HCT116 (cell line): ENCODE measurements around the gene ATP8A1. TPM values are rescaled to one million over a fixed set of nuclear protein-coding genes. Genes with fewer than 3 reads are reported as not detected.

ENCODE experiments used
- ATAC-seq: fragments of 200-7000 bp; cut with Tn5 transposase; 2 replicates; pipeline ENCODE4 v1.9.1; 2020; ENCODE audit warnings: mild to moderate bottlenecking, moderate library complexity
- BruUV-seq: library from RNA; stranded (reverse); fragments of 400-500 nt; replicated peaks from 2 replicates; lab custom pipeline; 2021; lab: Mats Ljungman, UMichigan
- CTCF ChIA-PET: fragments of 300-600 bp; sonication (Branson Sonifier 250); formaldehyde crosslinking; loops from one replicate; lab custom pipeline; 2021; ENCODE audit warnings: antibody characterized with exemption; lab: Charles Lee
- POLR2A ChIA-PET: fragments of 300-600, 350-600 bp; sonication (Branson Sonifier 250); formaldehyde crosslinking; loops from one replicate; lab custom pipeline; 2021; ENCODE audit warnings: antibody characterized with exemption; lab: Charles Lee
- RAD21 ChIA-PET, 2 experiments: fragments of 300-600 bp; sonication (Branson Sonifier 250); formaldehyde crosslinking; loops; one replicate each; lab custom pipeline; 2023; ENCODE audit warnings: low total read pairs in 2 of 2; ENCODE audit not compliant: uncharacterized antibody in 2 of 2, unreplicated experiment in 2 of 2, low non-redundant PET in 1 of 2; lab: Charles Lee
- DNase-seq: peaks from one replicate; pipeline ENCODE4 v3.0.0-alpha.2; 2010; ENCODE audit warnings: low read depth, low spot score
- H2AFZ ChIP-seq: fragments of 200-600 bp; shearing (Covaris generic), sonication (generic); 2 replicates; pipeline ENCODE4 v1.6.1; 2017; ENCODE audit warnings: low read depth, mixed run types, mixed read lengths, antibody characterized with exemption, low read length; ENCODE audit not compliant: poor library complexity, severe bottlenecking
- H3K27ac ChIP-seq: 2 replicates; pipeline ENCODE4 v1.5.1; 2012; ENCODE audit warnings: low read depth, low read length
- H3K27me3 ChIP-seq: fragments of 200-600 bp; sonication (generic); 2 replicates; pipeline ENCODE4 v1.6.1; 2016; ENCODE audit warnings: mixed run types, low read length, mixed read lengths; ENCODE audit not compliant: insufficient read depth
- H3K36me3 ChIP-seq, 2 experiments: fragments of 200-500 bp in 1 of 2; fragments of 200-600 bp in 1 of 2; sonication (Bioruptor generic) in 1 of 2; sonication (generic) in 1 of 2; 2 replicates each; pipeline versions ENCODE4 v1.5.1 to v1.6.1; 2014 to 2016; ENCODE audit warnings: low read length in 2 of 2, inconsistent platforms in 1 of 2, mixed read lengths in 1 of 2, mixed run types in 1 of 2; ENCODE audit not compliant: insufficient read depth in 2 of 2, control insufficient read depth in 1 of 2
- H3K4me1 ChIP-seq, 2 experiments: fragments of 200-600 bp in 1 of 2; sonication (generic) in 1 of 2; 2 replicates each; pipeline versions ENCODE4 v1.5.1 to v1.6.1; 2012 to 2017; ENCODE audit warnings: low read length in 2 of 2, inconsistent platforms in 1 of 2, mild to moderate bottlenecking in 1 of 2, mixed read lengths in 1 of 2, mixed run types in 1 of 2, moderate library complexity in 1 of 2; ENCODE audit not compliant: insufficient read depth in 2 of 2, control insufficient read depth in 1 of 2
- H3K4me2 ChIP-seq: fragments of 200-600 bp; sonication (generic); 2 replicates; pipeline ENCODE4 v1.6.1; 2017; ENCODE audit warnings: mixed run types, low read length, mixed read lengths
- H3K4me3 ChIP-seq, 2 experiments: fragments of 200-600 bp in 1 of 2; sonication (generic) in 1 of 2; replicated peaks in 1 of 2; 2 replicates each; pipeline ENCODE4 v1.5.1; 2011 to 2016; ENCODE audit warnings: low read length in 2 of 2, control low read depth in 1 of 2, low read depth in 1 of 2, mild to moderate bottlenecking in 1 of 2, mixed read lengths in 1 of 2, mixed run types in 1 of 2
- H3K79me2 ChIP-seq: fragments of 200-600 bp; sonication (generic); 2 replicates; pipeline ENCODE4 v1.6.1; 2017; ENCODE audit warnings: mild to moderate bottlenecking, mixed run types, low read length, moderate library complexity, mixed read lengths; ENCODE audit not compliant: insufficient read depth
- H3K9ac ChIP-seq: fragments of 200-600 bp; sonication (generic); 2 replicates; pipeline ENCODE4 v1.6.1; 2016; ENCODE audit warnings: low read length, mixed read lengths
- H3K9me2 ChIP-seq: fragments of 200-600 bp; sonication (generic), shearing (Covaris generic); 2 replicates; pipeline ENCODE4 v1.6.1; 2017; ENCODE audit warnings: mixed run types, mild to moderate bottlenecking, moderate library complexity; ENCODE audit not compliant: insufficient read depth
- H3K9me3 ChIP-seq, 2 experiments: fragments of 200-500 bp in 1 of 2; fragments of 200-600 bp in 1 of 2; sonication (Bioruptor generic) in 1 of 2; sonication (generic) in 1 of 2; 2 replicates each; pipeline ENCODE4 v1.6.1; 2014 to 2017; ENCODE audit warnings: low read length in 2 of 2, mixed read lengths in 2 of 2, inconsistent platforms in 1 of 2, low read depth in 1 of 2, mild to moderate bottlenecking in 1 of 2, mixed run types in 1 of 2, moderate library complexity in 1 of 2; ENCODE audit not compliant: control insufficient read depth in 1 of 2, insufficient read depth in 1 of 2
- H4K20me1 ChIP-seq: fragments of 200-600 bp; sonication (generic), shearing (Covaris generic); 2 replicates; pipeline ENCODE4 v1.6.1; 2017; ENCODE audit warnings: mixed run types, mild to moderate bottlenecking, moderate library complexity; ENCODE audit not compliant: insufficient read depth
- CBX3 ChIP-seq: IDR thresholded peaks from 2 replicates; pipeline ENCODE4 v1.6.1; 2012; ENCODE audit warnings: low read depth
- CTCF ChIP-seq, 3 experiments: fragments of 200-600 bp in 1 of 3; sonication (generic) in 1 of 3; IDR thresholded peaks in 2 of 3; conservative IDR thresholded peaks in 1 of 3; 2 replicates each; pipeline ENCODE4 v1.5.1; 2012 to 2017; ENCODE audit warnings: low read depth in 2 of 3, low read length in 2 of 3, antibody characterized with exemption in 1 of 3, borderline replicate concordance in 1 of 3, control low read depth in 1 of 3, mild to moderate bottlenecking in 1 of 3, mixed read lengths in 1 of 3, mixed run types in 1 of 3, moderate library complexity in 1 of 3; ENCODE audit not compliant: insufficient read depth in 1 of 3
- EGR1 ChIP-seq: IDR thresholded peaks from 2 replicates; pipeline ENCODE4 v1.6.1; 2012; ENCODE audit warnings: low read depth
- ELF1 ChIP-seq: IDR thresholded peaks from 2 replicates; pipeline ENCODE4 v1.6.1; 2012; ENCODE audit warnings: low read depth, borderline replicate concordance
- EZH2phosphoT487 ChIP-seq: fragments of 200-600 bp; IDR thresholded peaks from 2 replicates; pipeline ENCODE4 v1.6.1; 2018; ENCODE audit warnings: antibody characterized with exemption, borderline replicate concordance
- FOSL1 ChIP-seq: IDR thresholded peaks from 2 replicates; pipeline ENCODE4 v1.6.1; 2012; ENCODE audit warnings: low read depth
- JUND ChIP-seq: IDR thresholded peaks from 2 replicates; pipeline ENCODE4 v1.6.1; 2012
- POLR2A ChIP-seq: IDR thresholded peaks from 2 replicates; pipeline ENCODE4 v1.7.0; 2011; ENCODE audit warnings: borderline replicate concordance; ENCODE audit not compliant: insufficient read depth, insufficient read length; ENCODE audit errors: extremely low read depth
- POLR2AphosphoS5 ChIP-seq: IDR thresholded peaks from 2 replicates; pipeline ENCODE4 v1.6.1; 2011; ENCODE audit warnings: mild to moderate bottlenecking, low read depth, low read length, moderate library complexity
- RAD21 ChIP-seq: IDR thresholded peaks from 2 replicates; pipeline ENCODE4 v1.6.1; 2012; ENCODE audit warnings: low read depth, mild to moderate bottlenecking
- SIN3A ChIP-seq: IDR thresholded peaks from 2 replicates; pipeline ENCODE4 v1.6.1; 2012; ENCODE audit warnings: low read depth
- SP1 ChIP-seq: IDR thresholded peaks from 2 replicates; pipeline ENCODE4 v1.6.1; 2012; ENCODE audit warnings: low read depth
- TCF7L2 ChIP-seq: IDR thresholded peaks from 2 replicates; pipeline ENCODE4 v1.7.0; 2011; ENCODE audit warnings: borderline replicate concordance, inconsistent platforms; ENCODE audit not compliant: insufficient read depth, insufficient read length; ENCODE audit errors: extremely low read depth
- ZNF274 ChIP-seq: fragments of 200-500 bp; sonication (Bioruptor generic); IDR thresholded peaks from 2 replicates; pipeline ENCODE4 v1.6.1; 2014; ENCODE audit warnings: mild to moderate bottlenecking, low read depth, low read length, inconsistent platforms
- intact Hi-C: fragments of 100-400 bp; cut with micrococcal nuclease; formaldehyde crosslinking; loops from 2 replicates; pipeline ENCODE4 v1.10.0; 2022
- total RNA-seq: library from RNA; stranded (reverse); gene quantifications from one replicate; pipeline ENCODE4 v1.2.1, GENCODE V29; 2021; ENCODE audit not compliant: unreplicated experiment
- TF ChIP-seq, protein P1 (sequence below): IDR thresholded peaks from 2 replicates; pipeline ENCODE4 v1.6.1; 2012

Gene ATP8A1
- total RNA-seq, 1 experiment from 2014 or later = 1.9 TPM

DNA sequence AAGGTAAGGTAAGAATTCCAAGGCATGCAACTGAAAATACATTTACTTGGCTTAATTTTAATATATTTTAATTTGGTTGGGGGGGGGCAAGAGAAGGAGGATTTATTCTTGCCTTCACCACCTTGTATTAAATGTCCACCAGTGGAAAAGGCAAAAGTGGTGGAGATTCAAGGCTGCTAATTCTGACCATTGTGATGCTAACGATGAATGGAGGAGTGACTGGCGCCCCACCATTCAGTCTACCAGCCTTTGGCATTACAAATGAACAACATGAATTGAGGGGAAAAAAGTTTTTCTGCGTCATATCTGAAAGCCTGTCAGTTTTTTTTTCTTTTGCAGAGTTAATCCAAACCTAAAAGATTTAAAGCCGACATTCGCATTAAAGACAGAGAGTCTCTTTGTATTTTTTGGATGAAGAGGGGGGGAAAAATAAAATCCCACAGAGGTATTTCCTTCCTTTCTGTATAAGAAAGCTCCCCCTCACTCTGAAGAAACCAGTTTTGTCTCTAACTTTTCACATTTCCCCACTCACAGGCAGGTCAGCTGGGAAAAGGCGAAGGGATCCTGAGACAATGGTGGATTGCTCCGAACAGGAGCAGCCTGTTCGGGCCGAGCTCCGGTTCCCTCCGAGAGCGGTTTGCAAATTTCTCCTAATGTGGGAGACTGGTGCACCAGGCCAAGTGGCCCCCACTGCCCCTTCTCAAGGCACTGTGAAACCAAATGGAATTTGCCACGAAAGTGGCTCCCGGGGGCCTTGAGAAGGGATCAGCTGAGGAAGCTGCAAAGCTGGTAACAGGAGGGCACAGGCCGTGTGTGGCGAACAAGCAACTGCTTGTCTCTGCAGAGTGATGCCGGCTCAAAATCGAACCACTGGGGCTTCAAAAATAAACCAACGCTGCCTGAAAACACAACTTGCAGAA lies 231.5 kb downstream of the ATP8A1 start:
- H3K4me3 ChIP-seq = no peak overlapping the region
- no peaks in the 10 kb centered on the region for H3K9me3 ChIP-seq
- no peaks in the 10 kb centered on the region for H3K27me3 ChIP-seq
- no peak overlapping the region for H3K4me2 ChIP-seq
- POLR2A ChIA-PET = no interaction called here
- DNase-seq (no peak), ATAC-seq (no peak)
- H3K9ac ChIP-seq = no peak overlapping the region
- RAD21 ChIA-PET = no interaction called here
- no TSS peak for BruUV-seq
- no peaks in the 10 kb centered on the region for H4K20me1 ChIP-seq
- H3K27ac ChIP-seq = no peak overlapping the region
- no peaks in the 10 kb centered on the region for H3K4me1 ChIP-seq
- no peaks in the 10 kb centered on the region for H3K9me2 ChIP-seq
- no peak overlapping the region for H2AFZ ChIP-seq
- no peak for TF ChIP-seq POLR2A
- no peak for TF ChIP-seq EGR1
- TF ChIP-seq RAD21 = no peak
- no peak for TF ChIP-seq POLR2AphosphoS5
- TF ChIP-seq, protein P1, sequence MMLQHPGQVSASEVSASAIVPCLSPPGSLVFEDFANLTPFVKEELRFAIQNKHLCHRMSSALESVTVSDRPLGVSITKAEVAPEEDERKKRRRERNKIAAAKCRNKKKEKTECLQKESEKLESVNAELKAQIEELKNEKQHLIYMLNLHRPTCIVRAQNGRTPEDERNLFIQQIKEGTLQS = no peak
- no peak for TF ChIP-seq TCF7L2
- no peak for TF ChIP-seq SIN3A
- no peak for TF ChIP-seq CBX3
- TF ChIP-seq CTCF (IDR thresholded peaks at IDR 0.05 in 2 of 3, conservative IDR thresholded peaks at IDR 0.05 in 1 of 3; ENCODE audit: borderline replicate concordance in 1 of 3, insufficient read depth in 1 of 3, low read depth in 2 of 3, low read length in 2 of 3) = no peak
- no peak for TF ChIP-seq FOSL1
- no peak for TF ChIP-seq JUND
- no peak for TF ChIP-seq ELF1
- no peak for TF ChIP-seq SP1
- TF ChIP-seq EZH2phosphoT487 = no peak
- TF ChIP-seq ZNF274 = no peak
- H3K36me3 ChIP-seq = no peaks in the 10 kb centered on the region
- intact Hi-C loops = no loop called here
- CTCF ChIA-PET = no interaction called here
- H3K79me2 ChIP-seq = no peaks in the 10 kb centered on the region
